MV-4-11 (cell line): Measurements from ENCODE around the gene PTPN5.

ENCODE experiments used
- DNase-seq: peaks from one replicate; lab custom pipeline; 2025; lab: John Stamatoyannopoulos, UW

PTPN5 gene

DNA sequence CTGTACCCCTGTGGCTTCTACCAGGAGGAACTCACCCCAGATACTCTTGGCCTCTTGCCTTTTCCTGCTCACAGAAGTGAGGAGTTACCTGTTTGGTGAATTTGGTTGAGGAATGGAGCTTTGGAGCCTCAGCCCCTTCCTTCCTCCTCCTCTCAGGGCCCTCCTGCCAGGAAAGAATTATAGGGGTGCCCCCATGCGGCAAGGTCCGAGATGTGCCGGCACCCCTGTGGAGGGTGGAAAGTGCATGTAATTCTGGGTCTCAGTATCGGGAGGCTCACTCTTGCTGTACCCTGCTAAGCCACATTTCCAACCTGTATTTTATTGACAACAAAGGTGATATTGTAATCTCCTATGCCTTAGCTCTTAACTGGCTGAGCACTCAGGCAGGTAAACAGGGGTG, 51.9 kb downstream of the PTPN5 start:
- DNase-seq = no peak

DNA sequence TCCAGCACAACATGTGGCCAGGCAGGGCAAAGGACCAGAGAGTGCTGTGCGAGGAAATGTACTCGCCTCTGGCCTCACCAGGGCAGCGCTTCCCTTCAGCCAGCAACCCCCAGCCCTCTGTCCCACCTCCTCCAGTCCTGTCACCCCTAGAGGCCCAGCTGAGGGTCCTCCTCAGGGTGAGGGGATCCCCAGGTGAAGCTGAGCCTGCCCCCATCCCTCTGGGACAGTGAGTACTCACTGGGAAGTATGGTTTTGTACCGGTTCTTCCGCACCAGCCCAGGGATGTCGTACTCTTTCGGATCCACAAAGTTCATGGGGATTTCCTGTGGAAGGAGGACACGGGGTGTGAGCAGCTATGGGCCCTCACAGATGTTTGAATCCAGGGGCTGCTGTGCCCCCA, 54.0 kb downstream of the PTPN5 start:
- no peak for DNase-seq

GRCh38 chr11:18736590-18737148, 54.9 kb downstream of the PTPN5 start:
- DNase-seq = no peak

DNA sequence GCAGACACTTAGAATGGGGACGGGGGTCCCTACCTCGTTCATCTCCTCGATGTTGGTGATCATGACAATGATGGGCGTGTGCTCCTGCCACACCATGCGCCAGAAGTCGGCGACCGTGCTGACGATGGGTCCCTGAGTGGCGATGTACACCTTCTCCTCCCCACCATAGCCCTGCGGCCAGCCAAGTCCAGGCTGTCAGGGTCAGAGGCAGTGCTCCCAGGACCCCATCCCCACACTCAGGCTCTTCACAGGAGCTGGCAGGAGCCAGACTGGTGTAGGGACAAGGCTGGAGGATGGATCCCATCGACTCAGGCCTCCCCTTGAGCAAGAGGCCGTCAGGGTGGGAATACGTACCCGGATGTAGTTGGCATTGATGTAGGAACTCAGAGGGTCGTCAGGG, 58.4 kb downstream of the PTPN5 start:
- no peak for DNase-seq

DNA sequence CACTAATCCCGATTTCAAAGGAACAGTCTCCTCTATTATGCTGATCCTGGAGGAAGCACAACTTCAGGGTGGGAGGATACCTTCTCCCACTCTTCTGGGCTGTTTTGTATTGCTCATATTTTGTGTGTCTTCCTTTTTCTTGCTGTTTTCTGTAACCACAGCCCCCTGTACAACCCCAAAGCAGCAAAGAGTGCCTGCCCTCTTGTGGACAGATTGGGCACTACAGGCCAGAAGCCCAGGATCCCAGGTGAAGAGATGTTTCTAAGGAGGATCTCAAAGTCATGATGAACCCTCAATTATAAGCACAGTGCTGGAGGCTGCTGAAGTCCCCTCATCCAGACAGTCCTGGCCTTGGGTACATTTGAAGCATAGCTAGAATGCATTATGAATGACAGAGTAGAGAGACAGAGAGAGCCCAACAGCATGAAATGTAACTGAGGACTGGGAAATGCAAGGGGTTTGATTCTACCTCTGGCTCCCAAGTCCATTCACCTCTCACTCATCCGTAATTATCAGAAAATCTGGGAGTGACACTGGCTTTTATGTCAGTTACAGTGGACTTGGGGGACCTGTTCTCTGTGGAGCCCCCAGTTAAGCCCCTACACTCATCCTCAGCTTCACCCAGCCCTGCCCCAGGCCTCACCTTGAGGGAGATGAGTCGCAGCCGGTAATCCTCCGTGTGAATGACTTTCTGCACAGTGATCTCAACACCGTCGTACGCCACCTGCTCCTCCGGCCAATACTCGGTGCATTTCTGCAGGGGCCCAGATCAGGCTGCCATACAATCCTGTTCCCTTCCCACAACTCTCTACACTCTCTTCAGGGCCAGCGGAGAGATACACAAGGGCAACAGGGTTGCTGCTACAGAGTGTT, 59.4 kb downstream of the PTPN5 start:
- peak; percentile 47 for DNase-seq

- DNase-seq = no peak
Measured at GRCh38 chr11:18731441-18731840, 60.2 kb downstream of the PTPN5 start.

GRCh38 chr11:18730020-18730419, 61.6 kb downstream of the PTPN5 start:
- DNase-seq = no peak

DNA sequence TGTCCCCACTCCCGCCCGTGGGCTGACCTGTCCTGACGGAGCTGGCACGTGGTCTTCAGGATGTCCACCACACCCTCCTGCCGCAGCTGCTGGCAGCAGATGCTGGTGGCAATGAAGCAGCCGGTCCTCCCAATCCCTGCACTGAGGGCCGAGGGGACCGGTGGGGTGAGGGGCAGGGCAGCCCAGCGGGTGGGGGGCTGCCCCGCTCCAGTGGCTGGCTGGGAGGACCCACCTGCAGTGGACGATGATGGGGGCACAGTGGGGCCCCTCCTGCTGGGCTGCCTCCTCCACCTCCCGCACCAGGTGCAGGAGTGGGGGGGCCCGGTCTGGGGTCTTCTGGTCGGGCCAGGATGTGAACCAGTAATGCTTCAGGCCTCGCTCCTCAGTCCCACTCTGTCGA, 62.2 kb downstream of the PTPN5 start:
- no peak for DNase-seq

- DNase-seq = no peak
Measured at GRCh38 chr11:18728658-18729057, 62.9 kb downstream of the PTPN5 start.

DNA sequence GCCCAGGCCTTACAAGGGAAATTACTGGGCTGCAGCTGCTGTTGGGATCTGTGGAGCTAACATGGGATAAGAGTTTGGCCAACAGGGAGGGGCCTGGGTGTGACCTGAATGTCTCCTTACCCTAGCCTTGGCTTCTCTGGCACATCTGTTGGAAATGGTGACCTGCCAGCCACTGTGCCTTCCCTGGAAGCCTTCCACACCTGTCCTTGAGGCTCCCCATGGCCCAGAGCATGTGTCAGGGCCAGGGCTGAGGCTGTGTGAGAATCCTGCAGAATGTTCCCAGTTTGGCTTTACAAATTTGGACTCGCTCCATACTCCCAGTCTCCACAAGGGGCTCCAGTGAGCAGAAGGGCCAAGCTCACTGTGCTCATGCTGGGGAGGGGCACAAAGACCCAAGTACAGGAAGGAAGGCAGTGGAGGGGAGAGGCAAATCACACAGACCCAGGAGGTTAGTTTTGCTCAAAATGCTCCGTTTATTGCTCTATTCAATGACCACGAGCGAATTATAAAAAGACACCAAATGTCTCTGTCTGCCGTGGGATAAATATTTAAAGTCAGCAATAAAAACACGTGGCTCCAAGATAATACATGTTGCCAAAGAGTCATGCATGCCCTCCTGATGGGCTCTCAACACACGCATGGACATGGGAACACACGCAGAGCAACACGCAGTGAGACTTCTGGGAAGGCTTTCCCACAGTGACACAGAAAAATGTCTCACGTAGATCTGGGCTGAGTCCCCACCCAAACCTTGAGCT, 63.9 kb downstream of the PTPN5 start:
- no peak for DNase-seq

- DNase-seq = no peak
Measured at GRCh38 chr11:18726040-18726439, 65.6 kb downstream of the PTPN5 start, which contains the start of gene IGSF22. Gene IGSF22, minus strand, starts transcription at chr11:18726188. Its CDS starts 1,952 bp downstream, at chr11:18724236.

DNA sequence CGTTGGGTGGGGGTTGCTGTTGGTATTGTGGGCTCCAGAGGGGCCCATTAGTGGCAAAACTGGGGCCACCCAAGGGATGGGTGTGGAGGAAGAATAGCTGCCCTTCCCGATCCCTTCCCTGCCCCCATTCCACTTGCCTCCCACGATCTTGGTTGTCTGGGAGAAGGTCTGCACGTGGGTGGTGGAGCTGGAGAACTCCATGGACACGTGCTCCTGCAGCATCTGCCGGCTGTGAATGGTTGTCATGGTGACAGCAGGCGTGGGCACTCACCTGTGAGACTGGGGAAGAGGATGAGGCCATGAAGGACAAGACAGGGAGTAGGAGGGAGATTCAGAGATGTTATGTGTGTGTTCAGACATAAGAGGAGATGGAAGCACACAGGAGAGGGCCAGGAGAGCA, 67.6 kb downstream of the PTPN5 start:
- no peak for DNase-seq

DNA sequence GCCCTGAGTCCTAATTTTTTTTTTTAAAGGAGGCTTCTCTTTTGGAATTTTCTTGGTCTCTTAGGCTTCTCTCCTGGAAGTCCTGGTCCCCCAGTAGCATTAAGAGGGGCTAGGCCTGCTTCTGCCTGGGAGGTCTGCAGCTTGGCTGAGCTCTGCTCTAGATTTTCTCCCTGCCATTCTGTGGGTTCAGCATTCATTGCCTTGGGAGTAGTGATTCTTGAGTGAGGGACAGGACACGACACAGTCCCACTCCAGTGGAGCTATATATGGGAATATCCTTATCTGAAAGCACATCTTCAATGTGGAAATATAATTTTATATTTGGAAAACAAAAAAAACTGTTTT, 69.3 kb downstream of the PTPN5 start:
- no peak for DNase-seq

DNA sequence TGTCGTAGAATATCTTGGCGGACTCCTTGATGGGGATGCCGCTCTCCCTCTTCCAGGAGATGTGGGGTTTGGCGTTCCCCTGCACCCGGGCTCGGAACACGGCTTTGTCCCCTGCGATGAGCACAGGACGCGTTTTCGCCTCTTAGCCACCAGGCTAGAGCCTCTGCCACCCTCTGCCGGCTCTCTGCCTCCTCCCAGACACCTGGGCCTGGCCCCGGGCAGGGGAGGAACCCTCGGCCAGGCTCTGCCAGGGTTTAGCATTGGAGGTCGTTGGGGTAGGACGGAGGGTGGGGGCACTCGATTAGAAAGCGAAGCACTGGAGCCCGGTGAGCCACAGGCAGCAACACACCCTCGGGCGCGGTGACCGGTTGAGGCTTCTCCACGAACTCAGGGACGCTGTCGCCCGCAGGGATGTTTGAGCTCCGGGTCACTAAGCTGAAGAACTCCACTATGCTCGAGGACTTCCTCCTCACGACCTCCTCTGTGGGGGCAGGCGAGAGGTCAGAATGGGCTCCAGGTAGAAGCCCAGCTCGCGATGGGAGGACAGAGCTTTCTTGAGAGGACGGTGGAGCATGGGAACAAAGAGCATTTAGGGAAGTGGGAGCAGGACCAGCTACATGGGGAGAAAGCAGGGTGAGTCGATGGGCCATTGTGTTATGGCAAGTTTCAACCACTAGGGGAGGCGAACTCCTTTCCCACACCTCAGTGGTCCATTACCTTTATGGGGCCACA, 69.9 kb downstream of the PTPN5 start:
- peak; percentile 65 for DNase-seq

- no peak for DNase-seq
Measured at GRCh38 chr11:18720808-18721560, 70.6 kb downstream of the PTPN5 start.

DNA sequence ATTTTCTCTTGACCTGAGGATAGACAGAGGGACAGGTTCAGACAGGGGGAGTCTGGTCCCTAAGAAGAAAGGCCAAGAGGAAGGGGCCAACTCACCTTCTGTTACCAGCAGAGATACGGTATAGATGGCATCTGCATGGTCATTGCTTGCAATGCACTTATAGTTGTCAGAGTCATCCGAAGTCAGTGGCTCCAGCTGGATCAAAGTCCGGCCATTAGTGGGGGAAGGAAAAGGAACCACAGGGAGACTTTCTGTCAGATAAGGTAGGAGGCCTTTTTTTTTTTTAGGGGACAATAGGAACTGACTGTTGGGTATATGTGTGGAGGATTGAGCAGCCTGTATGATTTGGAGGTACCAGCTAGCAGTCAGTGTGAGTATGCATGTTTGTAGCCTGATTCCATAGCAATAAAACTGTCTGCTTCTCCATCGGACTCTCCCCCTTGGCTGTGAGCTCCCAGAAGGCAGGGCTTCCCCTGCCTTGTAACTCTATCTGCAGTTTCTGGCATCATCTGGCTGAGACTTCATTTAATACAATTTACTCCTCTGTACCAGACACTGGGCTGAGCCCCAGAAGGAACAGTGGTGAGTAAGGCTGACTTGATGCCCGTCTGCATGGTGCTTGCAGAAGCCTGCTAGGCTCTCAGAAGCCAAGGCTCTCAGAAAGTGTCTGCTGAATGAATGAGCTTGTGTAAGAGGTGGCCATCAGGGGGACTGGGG, 71.3 kb downstream of the PTPN5 start:
- no peak for DNase-seq

GRCh38 chr11:18715476-18715875, 76.1 kb downstream of the PTPN5 start:
- DNase-seq = no peak

DNA sequence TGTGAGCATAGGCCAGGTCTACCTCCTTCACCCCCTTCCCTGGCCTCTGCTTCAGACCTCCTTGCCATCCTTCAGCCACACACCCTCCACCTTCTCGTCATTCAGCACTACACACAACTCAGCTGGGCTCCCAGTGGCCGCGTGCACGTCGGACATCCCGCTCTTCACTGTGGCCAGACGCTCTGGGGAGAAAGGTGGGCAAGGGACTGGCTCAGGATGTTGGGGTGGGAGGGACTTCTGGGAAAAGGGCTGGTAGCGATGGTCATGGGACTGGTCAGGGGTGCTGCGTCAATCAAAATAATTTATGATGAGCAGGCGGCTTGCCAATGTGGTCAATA, 77.2 kb downstream of the PTPN5 start:
- DNase-seq = no peak

GRCh38 chr11:18713646-18714442, 77.8 kb downstream of the PTPN5 start:
- DNase-seq = no peak

DNA sequence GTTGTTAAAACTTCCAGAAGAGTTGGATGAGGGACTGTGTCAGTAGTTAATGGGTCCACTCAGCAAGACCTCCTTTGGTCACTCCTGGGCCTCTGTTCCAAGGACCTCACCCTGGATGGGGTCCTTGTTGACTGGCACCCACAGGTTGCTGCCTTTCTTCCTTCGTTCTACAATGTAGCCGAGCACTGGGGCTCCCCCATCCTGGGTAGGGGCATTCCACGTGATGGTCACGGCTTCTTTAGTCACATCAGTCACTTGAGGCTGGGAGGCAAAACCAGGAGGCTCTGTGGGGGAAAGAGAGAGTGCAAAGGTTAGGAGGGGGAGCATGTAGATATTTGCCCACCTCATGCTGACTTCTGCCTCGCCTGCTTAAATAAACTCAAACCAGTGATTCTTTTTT, 81.1 kb downstream of the PTPN5 start:
- DNase-seq = no peak
